AG20443 (cell line): ENCODE measurements around the gene ATP6AP1.

Source experiments
- DNase-seq: peaks from one replicate; pipeline ENCODE4 v3.0.0; 2012; ENCODE audit warnings: low spot score, mixed read lengths

The ATP6AP1 gene

DNA sequence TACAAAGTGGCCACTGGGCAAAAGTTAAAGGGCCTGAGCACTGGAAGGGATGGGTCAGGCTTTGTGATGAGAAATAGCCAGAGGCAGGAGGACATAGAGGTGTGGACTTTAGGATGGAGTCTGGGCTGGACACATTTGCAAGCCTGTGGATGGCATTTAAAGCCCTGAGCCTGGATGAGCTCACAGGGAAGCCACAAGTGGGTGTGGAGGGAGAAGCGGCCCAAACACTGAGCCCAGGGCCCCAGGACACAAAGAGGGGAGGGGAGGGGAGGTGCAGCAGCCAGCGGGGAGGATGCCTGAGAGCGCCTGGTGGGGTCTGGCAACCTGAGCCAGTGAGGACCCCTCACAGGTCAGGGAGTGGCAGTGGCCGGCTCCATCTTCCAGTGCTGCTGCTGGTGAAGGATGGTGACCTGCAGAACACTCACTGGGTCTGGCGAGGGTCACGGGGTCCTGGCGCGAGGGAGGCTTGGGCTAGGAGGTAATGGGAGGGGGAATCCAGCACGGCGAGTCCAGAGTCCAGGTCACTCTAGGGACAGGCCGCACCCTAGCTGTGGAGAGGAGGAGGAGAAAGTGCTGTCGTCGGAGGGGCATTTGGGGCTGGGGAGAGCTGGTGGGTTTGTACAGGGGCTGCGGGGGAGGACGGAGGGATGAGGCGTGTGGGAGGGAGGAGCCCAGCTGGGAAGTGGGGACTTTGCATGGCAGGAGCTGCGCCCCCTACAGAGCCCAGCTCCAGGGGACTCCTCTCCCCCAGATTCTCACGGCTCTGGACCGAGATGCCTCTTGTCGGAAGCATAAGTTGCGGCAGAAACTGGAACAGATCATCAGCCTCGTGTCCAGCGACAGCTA is 43.6 kb downstream of the ATP6AP1 start:
- no peak for DNase-seq

DNA sequence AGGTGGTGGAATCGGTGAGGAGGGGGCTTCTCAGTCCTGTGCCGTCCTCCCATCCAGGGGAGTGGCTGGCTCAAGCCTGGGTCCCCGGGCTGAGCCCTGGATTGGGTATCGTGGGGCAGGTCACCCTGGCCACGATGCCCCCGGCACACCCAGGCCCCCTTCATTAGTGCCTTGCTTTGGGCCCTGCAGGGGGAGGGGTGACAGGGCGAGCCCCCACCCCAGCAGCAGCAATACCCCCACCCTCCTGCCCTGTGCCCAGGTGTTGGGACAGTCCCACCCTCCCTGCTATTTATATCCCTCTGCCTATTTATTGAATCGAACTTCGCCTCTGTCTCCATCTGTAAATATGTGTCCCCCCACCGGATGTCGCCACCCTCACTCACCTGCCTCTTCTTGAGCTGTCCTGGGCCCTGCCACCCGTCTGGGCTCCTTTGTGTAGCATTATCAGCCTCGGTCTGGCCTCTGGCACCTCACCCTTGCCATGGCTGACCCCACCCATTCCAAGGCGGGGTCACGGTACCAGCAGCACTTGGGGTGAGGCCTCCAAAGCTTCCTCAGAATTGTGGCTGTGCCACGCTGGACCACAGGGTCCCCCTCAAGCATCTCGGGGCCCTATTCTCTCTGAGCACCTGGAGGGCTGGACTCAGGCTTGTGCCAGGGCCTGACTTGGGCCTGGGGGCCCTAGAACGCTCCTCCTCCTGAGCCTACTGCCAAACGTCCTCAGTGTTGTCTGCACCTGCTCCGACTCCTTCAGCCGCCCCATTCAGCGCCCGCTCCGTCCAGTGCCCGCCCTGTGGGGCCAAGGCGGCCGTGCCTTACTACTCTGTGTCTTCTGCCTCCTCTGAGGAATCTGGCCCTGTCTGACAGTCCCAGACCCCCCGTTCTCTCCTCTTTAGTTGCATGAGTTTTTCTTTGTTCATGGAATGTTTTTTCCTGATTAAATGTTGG is 44.5 kb downstream of the ATP6AP1 start:
- DNase-seq: no peak

DNA sequence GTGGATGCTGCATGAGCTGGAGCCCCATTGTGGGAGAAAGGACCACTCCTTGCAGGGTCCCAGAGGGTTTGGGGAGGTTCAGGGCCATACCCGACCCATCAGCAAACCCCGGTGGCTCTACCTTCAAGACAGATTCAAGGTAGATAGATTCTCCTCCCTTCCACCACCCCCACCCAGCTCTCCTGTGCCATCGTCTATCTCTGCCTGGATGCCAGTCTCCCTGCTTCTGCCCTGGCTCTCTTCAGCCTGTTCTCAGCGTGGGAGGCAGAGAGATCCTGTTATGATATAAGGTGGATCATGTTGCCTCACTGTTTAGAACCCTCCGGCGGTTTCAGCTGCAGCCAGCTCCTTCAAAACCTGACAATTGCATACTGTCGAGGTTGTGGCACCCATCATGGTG is 45.2 kb downstream of the ATP6AP1 start:
- no peak for DNase-seq

DNA sequence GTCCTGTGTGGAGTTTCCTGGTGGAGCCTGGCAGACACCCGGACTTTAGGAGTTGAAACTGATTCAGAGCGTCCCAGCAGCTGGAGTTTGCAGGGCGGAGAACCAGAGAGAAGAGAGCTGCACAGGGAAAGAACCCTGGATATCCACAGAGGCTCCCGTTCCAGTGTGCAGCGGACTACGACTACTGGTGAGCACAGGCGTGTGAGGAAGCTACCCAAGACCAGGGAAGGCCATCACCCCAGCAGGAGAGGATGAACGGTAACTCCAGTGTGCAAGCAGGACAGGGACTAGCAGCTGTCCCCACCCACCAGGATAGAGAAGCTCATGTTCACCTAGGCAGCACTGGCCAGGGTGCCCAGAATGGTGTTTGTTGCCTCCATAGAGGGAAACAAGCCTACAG is 48.3 kb downstream of the ATP6AP1 start:
- DNase-seq: no peak

DNA sequence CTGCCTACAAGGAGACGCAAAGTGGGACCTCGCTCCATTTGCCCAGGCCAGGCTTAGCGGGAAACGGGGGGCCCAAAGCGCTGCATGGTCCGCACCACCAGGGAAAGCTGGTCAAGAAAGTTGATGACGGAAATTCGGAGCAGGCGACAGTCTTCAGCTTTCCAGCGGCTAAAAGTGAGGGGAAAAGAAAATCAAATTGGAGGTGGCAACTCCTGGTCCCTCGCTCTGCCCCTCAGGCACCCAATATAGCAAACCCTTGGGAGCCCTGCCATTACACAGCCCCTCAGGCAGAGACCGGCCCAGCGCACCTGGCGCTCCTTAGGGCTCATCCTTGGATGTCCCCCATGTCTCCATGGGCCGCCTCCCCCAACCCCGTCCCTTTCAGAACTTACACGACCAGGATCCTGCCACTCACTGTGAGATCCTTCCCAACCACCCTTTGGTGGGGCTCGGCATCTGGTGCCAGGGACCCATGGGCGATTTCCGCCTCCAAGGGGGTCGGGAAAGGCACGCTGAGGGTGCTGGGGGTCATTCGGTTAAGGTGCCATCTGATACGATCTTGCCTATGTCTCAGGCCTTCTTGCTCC is 49.5 kb downstream of the ATP6AP1 start:
- no peak for DNase-seq

DNA sequence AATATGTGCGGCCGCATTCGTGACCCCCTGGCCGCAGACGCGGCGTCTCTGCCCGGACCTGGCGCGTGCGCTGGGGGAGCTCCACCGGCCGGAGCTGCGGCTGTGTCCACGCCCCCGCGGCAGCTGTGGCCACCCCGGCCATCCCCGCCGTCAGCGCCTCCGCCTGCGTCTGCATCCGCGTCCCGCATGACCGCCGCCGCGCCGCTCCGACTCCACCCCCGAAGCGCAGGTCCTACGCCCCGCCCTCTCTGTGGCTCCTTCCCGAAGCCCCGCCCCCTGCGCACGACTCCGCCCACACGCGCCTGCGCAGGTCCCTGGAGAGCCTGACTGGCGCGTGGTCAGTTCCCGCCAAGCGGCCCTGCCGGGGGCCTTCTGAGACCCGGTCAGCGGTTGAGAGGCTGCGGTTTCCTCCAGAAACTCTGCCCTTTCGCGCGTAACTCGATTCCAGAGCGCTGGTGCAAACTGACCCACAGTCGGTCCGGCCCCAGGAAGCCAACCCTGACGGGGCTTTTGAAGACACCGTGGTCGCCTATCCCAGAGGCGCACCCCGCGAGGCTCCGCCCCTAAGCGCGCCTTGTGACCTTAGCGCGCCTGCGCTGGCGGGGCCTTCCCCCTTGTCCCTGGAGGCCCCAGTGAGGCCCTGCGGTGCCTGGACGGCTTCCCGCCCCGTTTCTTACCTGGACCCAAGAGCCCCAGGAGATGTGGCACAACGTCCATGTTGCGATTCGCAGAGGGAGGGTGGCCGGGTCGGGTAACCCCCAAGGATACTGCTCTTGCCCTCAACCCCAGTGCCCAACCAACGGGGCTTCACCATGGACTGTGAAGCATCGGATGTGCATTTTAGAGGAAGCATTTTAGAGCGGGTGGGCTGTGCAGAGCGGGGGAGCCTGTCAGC is 50.5 kb downstream of the ATP6AP1 start, which contains the start of gene LAGE3:
Gene LAGE3, minus strand, starts transcription at position 554 of the 895 bp plus-strand sequence. Its CDS starts 366 bp downstream, at position 188.
- DNase-seq: peak; percentile 95

DNA sequence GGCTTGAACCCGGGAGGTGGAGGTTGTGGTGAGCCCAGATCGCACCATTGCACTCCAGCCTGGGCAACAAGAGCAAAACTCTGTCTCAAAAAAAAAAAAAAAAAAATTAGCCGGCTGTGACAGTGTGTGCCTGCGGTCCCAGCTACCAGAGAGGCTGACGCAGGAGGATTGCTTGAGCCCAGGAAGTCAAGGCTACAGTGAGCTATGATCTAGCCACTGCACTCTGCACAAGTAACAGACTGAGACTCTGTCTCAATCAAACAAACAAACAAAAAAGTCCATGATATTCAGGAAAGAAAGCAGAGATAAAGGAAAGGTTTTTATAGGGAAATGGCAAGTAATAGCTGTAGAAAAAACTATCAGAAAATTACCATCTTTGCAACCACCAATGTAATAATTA is 52.7 kb downstream of the ATP6AP1 start:
- no peak for DNase-seq

DNA sequence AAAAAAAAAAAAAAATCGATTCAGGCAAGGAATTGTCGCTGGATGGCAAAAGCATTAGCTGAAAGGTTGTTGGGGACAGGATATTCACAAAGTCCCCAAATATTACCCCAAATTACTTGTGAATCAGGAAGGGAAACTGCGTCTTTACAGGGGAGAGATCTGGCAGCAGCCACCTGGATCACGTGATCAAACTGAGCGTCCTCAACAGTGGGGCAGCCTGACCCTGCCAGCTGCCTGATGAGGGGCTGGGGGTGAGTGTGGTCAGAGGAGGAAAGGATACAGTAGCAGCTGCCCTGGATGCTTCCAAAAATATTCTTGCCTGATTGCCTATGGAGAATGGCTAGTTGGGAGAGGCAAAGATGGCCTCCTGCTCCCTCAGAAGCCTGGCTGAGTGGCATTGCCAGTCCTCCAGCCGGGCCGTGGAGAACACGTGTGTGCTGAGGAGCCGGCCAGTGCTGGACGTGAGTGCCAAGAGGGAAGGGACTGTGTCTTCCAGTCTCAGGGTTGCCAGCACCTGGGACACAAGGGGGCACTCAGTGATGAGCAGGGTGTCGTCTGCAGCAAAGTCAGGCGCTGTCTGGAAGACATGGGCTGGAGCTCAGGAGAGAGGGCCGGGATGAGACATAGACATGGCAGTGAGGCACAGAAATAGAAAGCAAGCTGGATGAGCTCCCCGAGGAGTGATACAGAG is 53.6 kb downstream of the ATP6AP1 start:
- DNase-seq: no peak

DNA sequence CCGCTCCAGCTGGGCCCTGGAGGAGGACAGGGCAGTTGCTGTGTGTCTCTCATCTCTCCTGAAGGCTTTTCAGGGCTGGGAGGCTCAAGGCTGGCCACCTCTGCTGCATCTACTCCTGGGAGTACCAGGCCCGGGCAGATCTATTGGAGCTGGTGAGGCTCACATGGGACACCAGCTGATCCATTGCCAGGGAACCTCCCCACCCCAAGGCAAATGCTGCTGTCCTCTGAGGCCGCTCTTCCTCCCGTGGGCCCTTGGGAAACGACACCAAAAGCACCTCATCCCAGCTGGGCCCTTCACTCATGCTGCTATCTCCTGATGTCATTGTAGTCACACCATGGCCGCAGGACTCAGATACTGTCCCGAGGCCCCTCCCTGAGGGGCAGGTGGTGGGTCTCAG is 54.3 kb downstream of the ATP6AP1 start:
- no peak for DNase-seq

DNA sequence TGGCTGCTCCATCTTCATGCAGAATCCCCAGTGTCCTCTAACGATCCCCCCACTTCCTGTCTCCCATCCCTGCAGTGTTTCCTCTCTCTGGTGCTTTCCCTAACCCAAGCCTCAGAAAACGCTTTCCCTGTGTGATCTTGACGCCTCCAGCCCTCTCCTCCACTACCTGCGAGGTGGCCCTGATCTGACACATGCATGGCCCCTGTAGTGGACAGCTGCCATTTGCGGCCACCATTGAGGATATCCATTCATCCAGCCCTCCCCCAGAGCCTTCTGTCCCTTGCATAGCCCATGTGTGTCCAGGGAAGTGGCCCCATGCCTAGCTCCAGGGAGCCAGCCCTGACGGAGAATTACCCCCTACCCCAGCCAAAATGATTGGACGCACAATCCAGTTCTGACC is 54.8 kb downstream of the ATP6AP1 start:
- no peak for DNase-seq

DNA sequence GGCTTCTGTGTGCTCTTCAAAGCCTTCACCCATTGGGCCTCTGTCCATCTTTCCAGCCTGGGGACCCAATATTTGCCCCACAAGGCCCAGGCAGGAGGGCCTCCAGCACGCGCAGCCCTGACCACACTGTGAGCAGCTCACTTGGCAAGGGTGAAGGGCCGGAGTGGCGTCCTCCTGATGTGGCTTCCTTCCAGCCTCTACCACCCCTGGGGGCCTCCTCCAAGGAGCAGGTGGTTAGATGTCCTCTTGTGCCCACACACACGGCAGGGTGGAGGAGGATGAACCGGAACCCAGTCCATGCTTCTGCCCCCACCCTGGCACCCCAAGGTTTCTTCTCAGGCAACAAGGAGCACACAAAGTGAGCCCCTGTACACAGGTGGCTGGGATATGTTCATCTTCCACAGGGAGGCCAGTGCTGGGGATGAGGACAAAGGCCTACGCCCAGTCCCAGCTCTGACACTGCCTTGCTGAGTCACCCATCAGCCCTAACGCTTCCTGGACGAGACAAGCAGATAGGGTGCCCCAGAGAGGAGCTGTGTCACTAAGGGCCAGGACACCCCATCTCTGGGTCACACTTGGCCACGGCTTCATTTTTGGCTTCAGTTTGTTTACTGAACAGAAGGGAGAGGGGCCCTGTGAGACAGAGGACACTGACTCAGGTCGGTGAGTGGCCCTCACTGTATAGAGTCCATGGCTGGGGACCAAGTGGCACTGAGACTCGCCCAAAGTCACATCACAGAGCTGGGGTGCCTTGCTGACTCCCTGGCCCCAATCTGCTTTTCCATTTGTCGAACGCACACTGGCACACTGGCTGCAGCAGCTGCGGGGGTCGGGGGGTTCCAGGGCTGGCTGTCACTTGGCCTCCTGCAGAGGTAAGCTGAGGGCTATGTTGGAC is 56.0 kb downstream of the ATP6AP1 start:
- no peak for DNase-seq

DNA sequence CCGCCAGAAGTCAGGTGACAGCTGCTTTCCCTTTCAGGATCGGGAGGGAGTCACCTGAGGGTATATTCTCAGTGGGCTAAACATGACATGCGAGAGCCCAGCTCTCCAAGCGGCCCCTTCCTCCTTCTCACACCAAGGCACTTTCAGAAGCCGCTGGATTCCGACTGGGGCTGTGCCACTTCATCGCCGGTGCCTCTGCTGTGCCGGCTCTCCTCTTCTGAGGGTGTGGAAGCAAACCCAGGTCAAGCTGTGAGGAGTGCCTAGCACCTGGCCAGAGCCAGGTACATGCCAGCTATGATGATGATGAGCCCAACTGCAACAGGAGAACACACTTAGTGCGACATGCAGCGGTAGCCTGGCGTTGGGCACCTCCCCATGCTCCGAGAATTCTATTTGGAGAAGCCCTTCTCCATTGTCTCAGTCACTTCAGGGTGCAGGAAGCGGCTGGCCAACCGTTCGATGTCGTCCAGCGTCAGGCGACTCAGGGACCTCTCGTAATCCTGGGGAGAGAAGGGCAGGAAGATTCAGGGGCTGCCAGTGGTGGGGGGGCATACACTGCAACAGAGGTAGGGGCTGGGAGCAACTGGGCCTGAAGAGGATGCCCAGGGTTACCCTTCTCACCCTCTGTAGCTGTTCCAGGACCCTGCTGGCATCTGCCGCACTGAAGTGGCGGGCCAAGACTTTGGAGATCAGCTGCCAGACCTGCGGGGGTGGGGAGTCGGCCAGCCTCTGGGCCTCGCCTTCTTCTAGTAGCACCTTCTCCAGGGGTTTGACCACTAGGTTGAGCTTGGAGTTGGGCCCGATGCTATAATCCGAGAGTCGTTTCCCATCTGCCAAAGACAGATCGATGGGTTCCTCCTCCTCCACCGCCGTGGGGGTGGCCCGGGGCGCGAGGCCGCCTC is 56.9 kb downstream of the ATP6AP1 start:
- DNase-seq: no peak

DNA sequence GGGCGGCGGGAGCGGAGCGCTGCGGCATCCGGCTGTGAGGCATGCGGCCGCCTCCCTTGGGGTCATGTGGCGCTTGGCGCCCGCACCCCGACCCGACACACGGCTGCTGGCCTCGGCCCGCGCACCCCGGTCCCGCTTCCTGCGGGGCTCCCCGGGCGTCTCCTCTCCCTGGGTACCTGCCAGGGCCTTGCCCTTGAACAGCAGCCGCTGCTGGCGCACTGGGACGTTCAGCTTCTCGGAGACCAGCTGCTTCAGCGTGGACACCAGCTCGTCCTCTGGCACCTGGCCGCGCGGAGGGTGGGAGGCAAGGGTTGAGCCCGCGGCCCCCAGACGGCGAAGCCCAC is 57.5 kb downstream of the ATP6AP1 start:
- DNase-seq: peak; percentile 8
